KMS-11 (cell line): ENCODE measurements around the gene CTSZ.

ENCODE experiments used
- H2AFZ ChIP-seq: fragments of 200-600 bp; sonication (generic); 2 replicates; pipeline ENCODE4 v1.6.1; 2016; ENCODE audit warnings: antibody characterized with exemption, mixed run types, low read depth
- H3K27ac ChIP-seq: fragments of 200-600 bp; sonication (generic); 2 replicates; pipeline ENCODE4 v1.6.1; 2016; ENCODE audit warnings: mild to moderate bottlenecking, mixed run types
- H3K27me3 ChIP-seq: fragments of 200-600 bp; sonication (generic); 2 replicates; pipeline ENCODE4 v1.6.1; 2017; ENCODE audit warnings: mild to moderate bottlenecking, low read depth, mixed run types, moderate library complexity; ENCODE audit not compliant: insufficient read depth
- H3K36me3 ChIP-seq: fragments of 200-600 bp; sonication (generic); 2 replicates; pipeline ENCODE4 v1.6.1; 2017; ENCODE audit warnings: mild to moderate bottlenecking, mixed run types; ENCODE audit not compliant: insufficient read depth
- H3K4me1 ChIP-seq: fragments of 200-600 bp; sonication (generic); 2 replicates; pipeline ENCODE4 v1.6.1; 2016; ENCODE audit warnings: mild to moderate bottlenecking, low read depth, mixed run types; ENCODE audit not compliant: poor library complexity, severe bottlenecking
- H3K4me2 ChIP-seq: fragments of 200-600 bp; sonication (generic); 2 replicates; pipeline ENCODE4 v1.7.0; 2016; ENCODE audit warnings: mild to moderate bottlenecking, mixed run types
- H3K4me3 ChIP-seq: fragments of 200-600 bp; sonication (generic); IDR thresholded peaks from 2 replicates; pipeline ENCODE4 v1.6.1; 2017; ENCODE audit warnings: low read depth, low read length, mixed read lengths; ENCODE audit not compliant: insufficient read depth
- H3K79me2 ChIP-seq: fragments of 200-600 bp; sonication (generic); 2 replicates; pipeline ENCODE4 v1.6.1; 2016; ENCODE audit warnings: low read depth, mixed run types; ENCODE audit not compliant: insufficient read depth
- H3K9ac ChIP-seq: fragments of 200-600 bp; sonication (generic); 2 replicates; pipeline ENCODE4 v1.6.1; 2016; ENCODE audit warnings: mild to moderate bottlenecking, mixed run types
- H4K20me1 ChIP-seq: fragments of 200-600 bp; sonication (generic); 2 replicates; pipeline ENCODE4 v1.6.1; 2016; ENCODE audit warnings: mild to moderate bottlenecking, mixed run types; ENCODE audit not compliant: insufficient read depth
- CTCF ChIP-seq: fragments of 200-600 bp; sonication (generic); conservative IDR thresholded peaks from 2 replicates; pipeline ENCODE4 v1.6.1; 2017; ENCODE audit warnings: low read depth, mild to moderate bottlenecking, antibody characterized with exemption, low read length, moderate library complexity, mixed read lengths

The CTSZ gene

GRCh38 chr20:59048681-59049030 lies 41.6 kb upstream of the CTSZ start:
- Histone ChIP-seq H3K4me2 (no peak overlapping the region), H3K27ac (no peak overlapping the region), H3K27me3 (no peaks in the 10 kb centered on the region), H2AFZ (no peak overlapping the region), H3K79me2 (no peaks in the 10 kb centered on the region), H4K20me1 (no peaks in the 10 kb centered on the region), H3K4me1 (no peaks in the 10 kb centered on the region), H3K4me3 (no peak overlapping the region), H3K36me3 (no peaks in the 10 kb centered on the region), H3K9ac (no peak overlapping the region)
- no peak for TF ChIP-seq CTCF

DNA sequence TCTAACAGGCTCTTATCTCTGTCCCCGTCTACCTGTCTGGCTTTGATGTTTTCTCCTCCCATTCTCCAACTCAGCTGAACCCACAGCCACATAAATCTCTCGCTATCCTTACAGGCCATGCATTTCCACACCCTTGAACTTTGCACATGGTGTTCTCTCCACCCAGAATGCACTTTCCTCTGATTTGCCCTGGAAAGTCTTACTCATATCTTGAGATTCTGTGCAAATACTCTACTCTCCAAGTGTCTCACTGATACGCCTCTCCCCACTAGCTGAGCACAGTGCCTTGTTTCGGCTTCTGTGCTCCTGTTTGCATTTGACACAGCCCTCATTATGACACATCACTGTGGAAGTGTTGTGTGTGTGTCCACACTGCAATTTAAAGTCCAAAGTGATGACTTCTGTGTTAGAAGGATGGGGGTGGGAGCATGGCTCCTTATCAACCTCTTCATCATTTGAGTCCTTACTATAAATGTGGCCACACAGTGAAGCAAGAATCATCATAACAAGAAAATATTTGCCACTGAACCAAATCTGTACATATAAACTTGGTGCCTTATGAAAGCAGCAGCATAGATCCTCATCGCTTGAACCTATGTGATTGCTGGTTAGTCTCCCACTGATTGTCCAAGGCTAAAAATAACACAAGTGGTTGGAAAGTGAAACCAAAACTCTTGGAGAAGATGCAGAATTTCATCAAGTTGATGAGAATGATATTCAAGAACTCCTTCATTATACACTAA lies 41.1 kb upstream of the CTSZ start:
- Histone ChIP-seq H3K4me3 (no peak overlapping the region), H3K27ac (no peak overlapping the region), H3K36me3 (no peaks in the 10 kb centered on the region), H3K4me1 (peaks cover 3% of the 10 kb centered on the region), H2AFZ (no peak overlapping the region), H3K79me2 (no peaks in the 10 kb centered on the region), H3K4me2 (no peak overlapping the region), H3K9ac (no peak overlapping the region), H4K20me1 (no peaks in the 10 kb centered on the region), H3K27me3 (no peaks in the 10 kb centered on the region)
- no peak for TF ChIP-seq CTCF

DNA sequence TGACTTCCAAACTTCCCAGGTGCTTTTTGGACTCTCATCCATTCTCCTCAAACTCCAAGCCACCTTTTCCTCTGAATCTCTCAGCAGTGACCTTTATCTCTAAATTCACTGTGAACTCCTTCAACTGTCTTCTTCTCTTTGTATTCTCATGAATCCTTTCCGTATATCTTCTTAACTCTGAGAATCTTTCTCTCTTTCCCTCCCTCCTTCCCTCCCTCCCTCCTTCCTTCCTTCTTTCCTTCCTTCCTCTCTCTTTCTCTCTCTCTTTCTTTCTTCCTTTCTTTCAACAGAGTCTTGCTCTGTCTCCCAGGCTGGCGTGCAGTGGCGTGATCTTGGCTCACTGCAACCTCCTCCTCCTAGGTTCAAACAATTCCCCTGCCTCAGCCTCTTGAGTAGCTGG lies 39.8 kb upstream of the CTSZ start:
- Histone ChIP-seq H3K4me2 (no peak overlapping the region), H2AFZ (no peak overlapping the region), H3K4me3 (no peak overlapping the region), H3K27ac (no peak overlapping the region), H4K20me1 (no peaks in the 10 kb centered on the region), H3K27me3 (no peaks in the 10 kb centered on the region), H3K36me3 (no peaks in the 10 kb centered on the region), H3K79me2 (peaks cover 7% of the 10 kb centered on the region), H3K4me1 (peaks cover 6% of the 10 kb centered on the region), H3K9ac (no peak overlapping the region)
- TF ChIP-seq CTCF: no peak

DNA sequence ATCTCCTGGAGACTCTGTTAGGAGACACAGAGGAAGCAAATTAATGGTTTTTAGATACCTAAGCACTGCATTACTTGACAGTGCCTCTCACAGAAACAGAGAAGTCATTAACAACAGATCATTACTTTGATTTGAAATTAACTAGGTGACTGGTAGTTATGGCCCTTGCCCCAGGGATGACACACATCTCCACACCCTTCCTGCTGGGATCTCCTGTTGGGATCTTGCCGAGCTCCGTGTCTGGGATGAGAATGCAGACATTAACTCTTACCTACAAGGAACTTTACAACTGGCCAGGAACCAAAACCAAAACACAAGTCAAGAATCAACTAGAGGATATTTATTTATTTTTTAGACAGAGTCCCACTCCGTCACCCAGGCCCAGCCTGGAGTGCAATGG lies 37.7 kb upstream of the CTSZ start:
- no peak overlapping the region for H3K27ac ChIP-seq
- H3K9ac ChIP-seq: no peak overlapping the region
- H3K36me3 ChIP-seq: no peaks in the 10 kb centered on the region
- TF ChIP-seq CTCF: no peak
- peaks cover 27% of the 10 kb centered on the region for H3K4me1 ChIP-seq
- H3K79me2 ChIP-seq: peaks cover 28% of the 10 kb centered on the region
- no peaks in the 10 kb centered on the region for H4K20me1 ChIP-seq
- H3K27me3 ChIP-seq: no peaks in the 10 kb centered on the region
- no peak overlapping the region for H3K4me3 ChIP-seq
- no peak overlapping the region for H3K4me2 ChIP-seq
- no peak overlapping the region for H2AFZ ChIP-seq
